Measurements from ENCODE around the gene NYNRIN.
"Not testable (repeated sequence)": the region's sequence is repeated elsewhere in the genome, so short reads cannot be mapped to it uniquely, and the experiment has no call there.

Gene NYNRIN

GRCh38 chr14:24443053-24443665, 44.4 kb downstream of the NYNRIN start:
- Histone ChIP-seq H3K79me2 (ENCODE audit: insufficient read depth, low read length) (peaks cover 45% of the 10 kb centered on the region), H2AFZ (ENCODE audit: low read length) (no peak overlapping the region), H3K4me2 (ENCODE audit: low read depth, low read length, poor library complexity, severe bottlenecking) (peak overlapping the region; percentile 100), H3K27me3 (ENCODE audit: insufficient read depth, low read length, poor library complexity, severe bottlenecking) (no peaks in the 10 kb centered on the region), H3F3A (ENCODE audit: low read depth) (no peaks in the 10 kb centered on the region; the same call in 1 of the 2 replicates), H3K4me1 (ENCODE audit: insufficient read depth, low read length, poor library complexity, severe bottlenecking) (peaks cover 35% of the 10 kb centered on the region), H3K9ac (ENCODE audit: low read depth, low read length, poor library complexity, severe bottlenecking) (peak overlapping the region; percentile 96), H3K4me3 (ENCODE audit: low read length, poor library complexity, severe bottlenecking) (peak overlapping the region; percentile 91), H4K20me1 (ENCODE audit: insufficient read depth, low read length, poor library complexity, severe bottlenecking) (peaks cover 8% of the 10 kb centered on the region), H3K9me3 (ENCODE audit: insufficient read depth, low read depth, low read length) (no peaks in the 10 kb centered on the region; the same call in 1 of the 2 replicates), H3K36me3 (ENCODE audit: insufficient read depth, low read length) (peaks cover 8% of the 10 kb centered on the region; the same call in 1 of the 2 replicates), H3K9me2 (replicated peaks; ENCODE audit: low read depth, low read length) (no peaks in the 10 kb centered on the region)
- TF ChIP-seq CTCF (conservative IDR thresholded peaks at IDR 0.05; ENCODE audit: low read length) (no peak), EZH2phosphoT487 (IDR thresholded peaks at IDR 0.05; ENCODE audit: borderline replicate concordance) (no peak)

GRCh38 chr14:24450828-24451227, 52.0 kb downstream of the NYNRIN start:
- H3K27me3 ChIP-seq (ENCODE audit: insufficient read depth, low read length, poor library complexity, severe bottlenecking); H3K9ac ChIP-seq (ENCODE audit: low read depth, low read length, poor library complexity, severe bottlenecking); H3K4me3 ChIP-seq (ENCODE audit: low read length, poor library complexity, severe bottlenecking); H2AFZ ChIP-seq (ENCODE audit: low read length); H3K9me3 ChIP-seq (ENCODE audit: insufficient read depth, low read depth, low read length); H3K36me3 ChIP-seq (ENCODE audit: insufficient read depth, low read length); H3K79me2 ChIP-seq (ENCODE audit: insufficient read depth, low read length); H3K4me2 ChIP-seq (ENCODE audit: low read depth, low read length, poor library complexity, severe bottlenecking); H3K9me2 ChIP-seq (replicated peaks; ENCODE audit: low read depth, low read length); H3K4me1 ChIP-seq (ENCODE audit: insufficient read depth, low read length, poor library complexity, severe bottlenecking); H4K20me1 ChIP-seq (ENCODE audit: insufficient read depth, low read length, poor library complexity, severe bottlenecking); H3F3A ChIP-seq (ENCODE audit: low read depth): not testable (repeated sequence)

- TF ChIP-seq CTCF (conservative IDR thresholded peaks at IDR 0.05; ENCODE audit: low read length) (no peak), EZH2phosphoT487 (IDR thresholded peaks at IDR 0.05; ENCODE audit: borderline replicate concordance) (no peak)
- H3K36me3 ChIP-seq (ENCODE audit: insufficient read depth, low read length), result no peaks in the 10 kb centered on the region
- H3K79me2 ChIP-seq (ENCODE audit: insufficient read depth, low read length), result no peaks in the 10 kb centered on the region
- no peaks in the 10 kb centered on the region for H3K27me3 ChIP-seq (ENCODE audit: insufficient read depth, low read length, poor library complexity, severe bottlenecking)
- H3K4me3 ChIP-seq (ENCODE audit: low read length, poor library complexity, severe bottlenecking), result no peak overlapping the region
- H2AFZ ChIP-seq (ENCODE audit: low read length), result no peak overlapping the region
- no peaks in the 10 kb centered on the region for H3K9me3 ChIP-seq (ENCODE audit: insufficient read depth, low read depth, low read length)
- H4K20me1 ChIP-seq (ENCODE audit: insufficient read depth, low read length, poor library complexity, severe bottlenecking), result no peaks in the 10 kb centered on the region
- no peak overlapping the region for H3K9ac ChIP-seq (ENCODE audit: low read depth, low read length, poor library complexity, severe bottlenecking)
- no peaks in the 10 kb centered on the region for H3F3A ChIP-seq (ENCODE audit: low read depth)
- no peak overlapping the region for H3K4me2 ChIP-seq (ENCODE audit: low read depth, low read length, poor library complexity, severe bottlenecking)
- peaks cover 21% of the 10 kb centered on the region for H3K4me1 ChIP-seq (ENCODE audit: insufficient read depth, low read length, poor library complexity, severe bottlenecking)
- no peaks in the 10 kb centered on the region for H3K9me2 ChIP-seq (replicated peaks; ENCODE audit: low read depth, low read length)
Measured at GRCh38 chr14:24456980-24457379, 58.2 kb downstream of the NYNRIN start.

- H3K9me3 ChIP-seq (ENCODE audit: insufficient read depth, low read depth, low read length), result no peaks in the 10 kb centered on the region
- no peaks in the 10 kb centered on the region for H3K27me3 ChIP-seq (ENCODE audit: insufficient read depth, low read length, poor library complexity, severe bottlenecking)
- H3K4me2 ChIP-seq (ENCODE audit: low read depth, low read length, poor library complexity, severe bottlenecking), result no peak overlapping the region
- H3K9ac ChIP-seq (ENCODE audit: low read depth, low read length, poor library complexity, severe bottlenecking), result no peak overlapping the region
- no peaks in the 10 kb centered on the region for H3K9me2 ChIP-seq (replicated peaks; ENCODE audit: low read depth, low read length)
- H3K4me1 ChIP-seq (ENCODE audit: insufficient read depth, low read length, poor library complexity, severe bottlenecking), result peaks cover 31% of the 10 kb centered on the region
- no peak overlapping the region for H3K4me3 ChIP-seq (ENCODE audit: low read length, poor library complexity, severe bottlenecking)
- no peaks in the 10 kb centered on the region for H3F3A ChIP-seq (ENCODE audit: low read depth)
- H4K20me1 ChIP-seq (ENCODE audit: insufficient read depth, low read length, poor library complexity, severe bottlenecking), result no peaks in the 10 kb centered on the region
- TF ChIP-seq CTCF (conservative IDR thresholded peaks at IDR 0.05; ENCODE audit: low read length) (no peak), EZH2phosphoT487 (IDR thresholded peaks at IDR 0.05; ENCODE audit: borderline replicate concordance) (no peak)
- no peaks in the 10 kb centered on the region for H3K79me2 ChIP-seq (ENCODE audit: insufficient read depth, low read length)
- no peak overlapping the region for H2AFZ ChIP-seq (ENCODE audit: low read length)
- H3K36me3 ChIP-seq (ENCODE audit: insufficient read depth, low read length), result no peaks in the 10 kb centered on the region
Measured at GRCh38 chr14:24458736-24459135, 59.9 kb downstream of the NYNRIN start.

All from Loucy (cell line).